Astrocyte (in vitro differentiated cells and primary cell): Measurements from ENCODE around the gene PTPN3. TPM values are rescaled to one million over a fixed set of nuclear protein-coding genes. Genes with fewer than 3 reads are reported as not detected.

Source experiments
- DNase-seq: peaks from one replicate; pipeline ENCODE4 v3.0.0-alpha.2; 2010; ENCODE audit warnings: low read depth
- FAIRE-seq: peaks from 2 replicates; lab custom pipeline; 2011; peaks lifted over from hg19 to GRCh38; lab: Jason Lieb, UNC
- H2AFZ ChIP-seq: 2 replicates; pipeline ENCODE4 v1.6.0; 2012; ENCODE audit warnings: low read depth, low read length, inconsistent platforms
- H3K27ac ChIP-seq: 2 replicates; pipeline ENCODE4 v1.5.1; 2011; ENCODE audit warnings: low read depth, low read length, inconsistent platforms
- H3K27me3 ChIP-seq: 2 replicates; pipeline ENCODE4 v1.6.0; 2011; ENCODE audit warnings: low read length, inconsistent platforms; ENCODE audit not compliant: insufficient read depth
- H3K36me3 ChIP-seq: 2 replicates; pipeline ENCODE4 v1.5.1; 2011; ENCODE audit warnings: low read length, inconsistent platforms; ENCODE audit not compliant: insufficient read depth
- H3K4me1 ChIP-seq: 2 replicates; pipeline ENCODE4 v1.5.1; 2011; ENCODE audit warnings: low read length, inconsistent platforms; ENCODE audit not compliant: insufficient read depth
- H3K4me2 ChIP-seq: 2 replicates; pipeline ENCODE4 v1.6.0; 2012; ENCODE audit warnings: low read length, inconsistent platforms
- H3K4me3 ChIP-seq: 2 replicates; pipeline ENCODE4 v1.5.1; 2011; ENCODE audit warnings: low read depth, mild to moderate bottlenecking, low read length, inconsistent platforms; ENCODE audit not compliant: insufficient read depth
- H3K79me2 ChIP-seq: 2 replicates; pipeline ENCODE4 v1.6.0; 2012; ENCODE audit warnings: mild to moderate bottlenecking, low read length, inconsistent platforms; ENCODE audit not compliant: insufficient read depth
- H3K9ac ChIP-seq: 2 replicates; pipeline ENCODE4 v1.6.0; 2012; ENCODE audit warnings: mild to moderate bottlenecking, low read length, inconsistent platforms
- H3K9me3 ChIP-seq: 2 replicates; pipeline ENCODE4 v1.5.1; 2012; ENCODE audit warnings: low read depth, mild to moderate bottlenecking, low read length, inconsistent platforms; ENCODE audit not compliant: insufficient read depth
- H4K20me1 ChIP-seq: 2 replicates; pipeline ENCODE4 v1.6.0; 2012; ENCODE audit warnings: low read length, inconsistent platforms; ENCODE audit not compliant: insufficient read depth
- H3K27ac Mint-ChIP-seq: one replicate; pipeline ENCODE4 v1.8.0; 2021; ENCODE audit warnings: mild to moderate bottlenecking, mixed read lengths; ENCODE audit not compliant: unreplicated experiment
- H3K27me3 Mint-ChIP-seq: one replicate; pipeline ENCODE4 v1.8.0; 2021; ENCODE audit warnings: low read depth, mixed read lengths; ENCODE audit not compliant: unreplicated experiment
- H3K36me3 Mint-ChIP-seq: one replicate; pipeline ENCODE4 v1.8.0; 2021; ENCODE audit warnings: low read depth, mixed read lengths; ENCODE audit not compliant: unreplicated experiment
- H3K4me1 Mint-ChIP-seq: one replicate; pipeline ENCODE4 v1.8.0; 2021; ENCODE audit warnings: low read depth, mixed read lengths; ENCODE audit not compliant: unreplicated experiment
- H3K4me3 Mint-ChIP-seq: one replicate; pipeline ENCODE4 v1.8.0; 2021; ENCODE audit warnings: mild to moderate bottlenecking, moderate library complexity, mixed read lengths; ENCODE audit not compliant: unreplicated experiment
- H3K9me3 Mint-ChIP-seq: one replicate; pipeline ENCODE4 v1.8.0; 2021; ENCODE audit warnings: mild to moderate bottlenecking, mixed read lengths; ENCODE audit not compliant: unreplicated experiment
- CTCF ChIP-seq: IDR thresholded peaks from 2 replicates; pipeline ENCODE4 v1.5.1; 2011; ENCODE audit warnings: low read depth, mild to moderate bottlenecking, inconsistent platforms, low read length, moderate library complexity; ENCODE audit not compliant: insufficient read depth
- EZH2 ChIP-seq: IDR thresholded peaks from 2 replicates; pipeline ENCODE4 v1.6.1; 2012; ENCODE audit warnings: mild to moderate bottlenecking, low read length, inconsistent platforms; ENCODE audit not compliant: insufficient read depth
- total RNA-seq: library from RNA; stranded (reverse); gene quantifications from 2 replicates; pipeline ENCODE4 v1.2.1, GENCODE V29; 2021

The PTPN3 gene
- total RNA-seq, 1 donor from 2014 or later = 1.1 TPM

GRCh38 chr9:109542922-109543321 lies 44.8 kb upstream of the PTPN3 start:
- Histone ChIP-seq H3K4me3 (no peak overlapping the region), H3K9me3 (peaks cover 3% of the 10 kb centered on the region), H3K9ac (no peak overlapping the region), H2AFZ (no peak overlapping the region), H4K20me1 (no peaks in the 10 kb centered on the region), H3K36me3 (no peaks in the 10 kb centered on the region), H3K4me2 (no peak overlapping the region), H3K79me2 (no peaks in the 10 kb centered on the region), H3K4me1 (no peaks in the 10 kb centered on the region), H3K27ac (no peak overlapping the region), H3K27me3 (peaks cover 11% of the 10 kb centered on the region)
- no peaks in the 10 kb centered on the region for H3K4me1 Mint-ChIP-seq
- no peak overlapping the region for H3K4me3 Mint-ChIP-seq
- peaks cover 18% of the 10 kb centered on the region for H3K27me3 Mint-ChIP-seq
- peaks cover 4% of the 10 kb centered on the region for H3K9me3 Mint-ChIP-seq
- DNase-seq (no peak), FAIRE-seq (no peak)
- no peak overlapping the region for H3K27ac Mint-ChIP-seq
- TF ChIP-seq EZH2 (no peak), CTCF (no peak)
- no peaks in the 10 kb centered on the region for H3K36me3 Mint-ChIP-seq

DNA sequence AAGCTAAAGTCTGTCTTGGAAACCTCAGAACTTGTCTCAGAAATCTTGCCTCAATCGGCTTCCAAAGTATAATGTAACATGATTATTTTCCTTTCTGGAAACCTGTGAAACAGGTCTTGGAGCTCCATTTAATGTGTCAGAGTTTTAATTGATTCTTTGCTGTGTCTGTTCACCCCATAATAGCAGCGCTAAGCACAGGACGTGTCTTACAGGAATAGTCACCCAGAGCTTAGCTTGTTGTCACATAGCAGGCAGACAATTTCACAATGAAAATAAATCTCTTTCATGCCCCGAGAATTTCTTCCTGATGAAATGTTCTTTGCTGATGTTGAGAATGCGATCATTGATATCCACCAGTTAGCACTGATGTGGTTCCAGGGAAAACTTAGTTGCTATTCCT lies 40.2 kb upstream of the PTPN3 start:
- no peak for FAIRE-seq

More for the DNA sequence above, 40.2 kb upstream of the PTPN3 start:
- Histone ChIP-seq H3K4me2 (no peak overlapping the region), H3K27me3 (peaks cover 18% of the 10 kb centered on the region), H3K9me3 (no peaks in the 10 kb centered on the region), H3K79me2 (no peaks in the 10 kb centered on the region), H3K4me3 (no peak overlapping the region), H3K36me3 (no peaks in the 10 kb centered on the region), H3K27ac (no peak overlapping the region), H2AFZ (no peak overlapping the region), H3K4me1 (no peaks in the 10 kb centered on the region), H3K9ac (no peak overlapping the region), H4K20me1 (no peaks in the 10 kb centered on the region)
- Mint-ChIP-seq H3K9me3 (peaks cover 4% of the 10 kb centered on the region), H3K4me3 (no peak overlapping the region), H3K4me1 (peaks cover 3% of the 10 kb centered on the region), H3K27ac (no peak overlapping the region), H3K27me3 (peaks cover 22% of the 10 kb centered on the region), H3K36me3 (no peaks in the 10 kb centered on the region)
- no peak for DNase-seq
- no peak for TF ChIP-seq CTCF
- no peak for TF ChIP-seq EZH2
